ENCODE measurements around the gene SCUBE3.

The SCUBE3 gene

DNA sequence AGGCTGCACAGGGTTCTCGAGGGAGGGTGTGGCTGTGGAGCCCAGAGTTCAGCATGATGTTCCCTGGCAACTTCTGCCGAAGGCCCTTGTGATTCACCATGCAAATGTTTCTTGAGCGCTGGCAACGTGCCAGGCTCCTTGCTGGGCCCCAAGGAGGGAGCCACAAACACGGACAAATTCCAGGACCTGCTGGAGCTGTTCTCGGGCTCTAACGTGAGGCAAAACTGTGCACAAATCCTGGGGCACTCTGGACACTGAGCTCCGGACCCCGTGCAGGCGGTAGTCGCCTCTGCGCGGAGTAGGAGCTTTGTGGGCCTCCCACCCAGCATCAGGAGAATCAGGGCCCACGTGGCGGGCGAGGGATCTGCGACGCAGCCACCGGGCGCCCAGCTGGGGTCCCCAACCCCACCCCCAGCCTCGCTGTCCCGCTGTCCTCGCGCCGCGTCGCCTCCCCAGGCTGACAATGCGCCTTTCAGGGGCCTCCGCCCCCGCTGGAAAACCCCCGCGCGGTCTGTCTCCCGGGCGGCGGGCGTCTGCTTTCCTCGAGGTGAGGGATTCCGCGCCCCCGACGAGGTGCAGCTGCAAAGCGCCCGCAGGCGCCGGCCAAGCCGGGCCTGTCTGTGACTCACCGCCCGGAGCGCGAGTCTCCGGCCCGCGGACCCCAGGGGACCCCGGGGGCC is 31.7 kb upstream of the SCUBE3 start:
- DNase-seq = peak; percentile 51

DNA sequence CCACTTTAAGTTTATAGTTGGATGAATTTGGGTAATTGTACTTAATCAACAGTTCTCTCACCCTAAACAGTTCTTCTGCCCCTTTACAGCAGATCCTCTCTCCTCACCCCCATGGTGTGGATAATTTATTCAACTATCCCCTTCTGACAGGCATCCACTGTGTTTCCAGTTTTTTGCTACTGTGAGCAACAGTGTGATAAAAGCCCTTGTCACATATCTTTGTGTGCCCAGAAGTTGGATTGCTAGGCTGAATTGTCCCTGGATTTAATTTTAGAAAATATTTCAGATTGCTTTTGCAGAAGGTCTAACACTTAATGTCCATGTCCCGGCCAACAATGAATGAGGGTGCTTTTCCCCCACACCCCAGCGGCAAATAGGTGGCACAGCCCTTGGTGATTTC is 30.5 kb upstream of the SCUBE3 start:
- DNase-seq = no peak

DNA sequence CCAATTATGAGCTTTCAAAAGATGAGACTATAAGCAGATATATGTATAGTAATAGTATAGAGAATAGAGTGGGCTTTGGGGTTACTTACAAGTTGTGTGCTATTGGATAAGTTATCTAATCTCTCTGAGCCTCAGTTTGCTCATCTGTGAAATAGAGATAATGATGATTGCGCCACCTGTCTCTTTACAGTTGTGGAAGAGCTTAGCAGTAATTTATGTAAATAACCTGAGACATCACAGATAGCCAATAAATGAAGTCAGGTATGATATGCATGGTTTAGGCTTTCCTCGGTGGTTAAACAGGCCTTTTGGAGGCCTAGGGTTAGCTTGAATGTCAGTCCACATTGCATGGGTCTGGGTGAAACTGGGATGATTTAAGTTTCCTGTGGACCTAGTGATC is 29.8 kb upstream of the SCUBE3 start:
- DNase-seq = no peak

DNA sequence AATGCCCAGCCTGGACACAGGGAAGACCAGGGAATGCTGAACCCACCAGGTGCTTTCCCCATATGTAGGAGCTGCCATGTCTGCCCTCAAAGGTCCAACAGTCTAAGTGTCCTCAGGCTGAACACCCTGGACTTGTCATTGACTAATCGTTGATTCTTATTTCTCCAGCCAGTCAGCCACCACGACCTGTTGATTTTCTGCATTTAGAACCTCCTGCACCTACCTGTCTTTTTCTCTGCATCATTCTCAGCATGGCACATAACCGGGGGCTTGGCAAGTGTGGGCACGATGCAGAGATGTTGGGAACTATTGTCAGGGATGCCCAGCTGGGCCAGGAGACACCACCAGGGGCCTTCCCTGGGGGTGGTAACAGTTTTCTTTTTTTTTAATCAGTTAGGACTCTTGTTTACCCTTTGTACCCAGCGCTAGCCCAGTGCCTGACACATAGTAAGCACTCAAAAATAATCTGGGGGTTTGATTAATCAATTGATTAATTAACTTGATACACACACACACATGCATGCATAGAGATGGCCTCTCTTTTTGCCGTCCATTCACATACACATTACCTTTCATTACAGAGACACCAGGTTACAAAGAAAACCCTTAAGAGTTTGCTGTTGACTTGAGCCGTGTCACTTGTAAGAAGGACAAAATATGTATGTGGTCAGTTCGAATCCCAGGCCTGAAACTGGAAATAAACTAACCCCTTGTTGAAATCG is 29.0 kb upstream of the SCUBE3 start:
- no peak for DNase-seq

DNA sequence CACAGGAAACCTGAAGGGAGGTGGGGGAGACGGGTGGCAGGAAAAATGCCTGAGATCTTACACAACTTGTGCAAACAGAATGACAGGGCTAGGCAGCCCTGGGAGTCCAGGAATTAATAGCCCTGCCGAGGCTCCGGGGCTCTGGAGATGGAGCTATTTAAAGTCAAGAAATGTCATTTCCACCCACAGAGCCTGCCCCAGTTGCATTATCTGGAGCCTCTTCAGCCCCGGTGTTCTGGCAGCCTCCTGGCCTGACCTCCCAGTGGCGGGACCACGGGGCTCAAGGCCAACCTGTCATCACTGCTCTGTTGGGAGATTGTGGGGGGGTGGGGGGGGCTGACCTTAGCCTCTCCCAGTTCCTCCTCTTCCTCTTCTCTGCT is 28.5 kb upstream of the SCUBE3 start:
- DNase-seq = peak; percentile 45

DNA sequence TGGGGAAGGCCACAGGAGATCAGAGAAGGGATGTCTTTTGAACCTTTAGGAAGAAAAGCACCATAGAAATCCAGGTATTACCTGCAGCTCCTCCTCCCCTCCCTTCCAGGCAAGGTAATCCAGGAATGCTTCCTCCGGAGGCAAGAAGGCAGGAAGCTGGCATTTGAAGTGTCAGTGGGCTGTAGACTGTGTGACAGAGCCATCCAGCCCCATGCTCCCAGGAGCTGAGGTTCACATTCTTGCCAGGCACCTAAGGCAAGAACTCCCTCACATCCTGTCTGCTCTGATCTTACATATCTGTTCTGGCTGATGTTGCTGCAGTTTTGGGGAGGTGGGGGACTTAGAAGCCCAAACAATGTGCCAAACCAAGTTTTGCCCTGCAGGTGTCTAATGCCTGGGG is 27.8 kb upstream of the SCUBE3 start:
- DNase-seq = no peak

DNA sequence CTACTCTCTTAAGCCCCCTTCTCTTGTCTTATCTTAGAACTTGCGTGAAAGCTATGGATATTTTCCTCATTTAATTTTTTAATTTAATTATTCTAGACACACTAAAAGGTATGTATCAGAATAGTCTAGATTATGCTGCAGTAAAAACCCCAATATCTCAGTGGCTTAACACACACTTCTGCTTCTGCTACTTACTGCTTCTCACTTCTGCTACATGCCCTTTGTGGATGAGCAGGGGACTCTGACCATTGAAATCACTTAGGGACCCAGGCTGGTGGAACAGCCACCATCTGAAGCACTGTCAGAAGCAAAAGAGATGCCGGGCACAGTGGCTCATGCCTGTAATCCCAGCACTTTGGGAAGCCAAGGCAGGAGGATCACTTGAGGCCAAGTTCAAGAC is 27.2 kb upstream of the SCUBE3 start:
- no peak for DNase-seq

DNA sequence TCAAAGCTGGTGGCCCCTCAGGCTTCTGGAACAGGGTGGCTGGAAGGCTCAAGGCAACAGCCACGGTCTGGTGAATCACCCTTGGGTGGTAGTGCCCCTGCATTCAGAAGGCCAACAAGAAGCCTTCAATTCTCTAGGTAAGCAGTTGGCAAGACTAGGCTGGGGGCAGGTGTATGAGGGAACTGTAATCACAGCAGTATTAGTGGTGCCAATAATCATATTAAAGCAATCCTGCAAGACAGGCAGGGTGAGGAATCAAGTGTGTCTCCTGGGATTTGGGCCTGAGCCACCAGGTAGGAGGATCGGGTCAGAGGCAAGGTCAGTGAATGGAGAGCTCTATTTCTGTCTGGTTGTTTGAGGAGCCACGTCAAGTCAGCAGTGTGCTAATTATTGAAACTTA is 24.9 kb upstream of the SCUBE3 start:
- no peak for DNase-seq

DNA sequence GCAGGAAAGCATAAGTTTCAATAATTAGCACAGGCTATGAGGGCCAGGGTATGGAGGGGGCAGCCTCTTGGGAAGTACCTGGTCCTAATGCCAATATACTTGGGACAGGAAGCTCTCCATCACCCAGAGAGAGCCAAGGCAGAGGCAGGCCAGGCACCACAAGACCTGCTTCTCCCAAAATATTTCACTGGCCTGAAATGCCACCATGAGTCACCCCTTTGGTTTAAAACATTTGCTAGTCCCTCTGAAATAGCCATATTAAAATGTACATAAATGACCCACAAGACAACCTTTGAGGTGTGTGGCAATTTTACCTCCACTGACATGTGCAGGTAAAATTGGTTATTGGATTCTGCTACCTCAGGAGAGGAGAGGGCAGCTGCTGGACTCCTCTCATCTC is 23.4 kb upstream of the SCUBE3 start:
- DNase-seq = no peak

DNA sequence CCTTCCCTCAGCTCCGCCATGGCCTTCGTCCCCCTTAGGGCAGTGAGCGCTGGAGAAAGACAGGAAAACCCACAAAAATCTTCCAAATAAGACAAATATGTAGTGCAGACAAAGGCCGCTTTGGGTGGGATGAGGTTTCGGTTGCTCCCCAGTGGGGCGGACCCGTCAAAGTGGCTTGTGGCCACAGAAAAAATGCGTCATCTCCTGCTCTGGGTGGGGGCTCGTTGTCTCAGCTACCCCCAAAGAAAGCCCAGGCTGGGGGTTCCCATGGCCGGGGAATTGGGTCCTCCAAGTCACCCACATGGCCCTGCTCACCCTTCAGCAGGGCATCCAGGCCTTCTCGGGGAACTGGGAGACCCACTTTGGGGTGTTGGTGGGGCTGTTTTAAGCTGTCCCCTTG is 21.9 kb upstream of the SCUBE3 start:
- DNase-seq = no peak

DNA sequence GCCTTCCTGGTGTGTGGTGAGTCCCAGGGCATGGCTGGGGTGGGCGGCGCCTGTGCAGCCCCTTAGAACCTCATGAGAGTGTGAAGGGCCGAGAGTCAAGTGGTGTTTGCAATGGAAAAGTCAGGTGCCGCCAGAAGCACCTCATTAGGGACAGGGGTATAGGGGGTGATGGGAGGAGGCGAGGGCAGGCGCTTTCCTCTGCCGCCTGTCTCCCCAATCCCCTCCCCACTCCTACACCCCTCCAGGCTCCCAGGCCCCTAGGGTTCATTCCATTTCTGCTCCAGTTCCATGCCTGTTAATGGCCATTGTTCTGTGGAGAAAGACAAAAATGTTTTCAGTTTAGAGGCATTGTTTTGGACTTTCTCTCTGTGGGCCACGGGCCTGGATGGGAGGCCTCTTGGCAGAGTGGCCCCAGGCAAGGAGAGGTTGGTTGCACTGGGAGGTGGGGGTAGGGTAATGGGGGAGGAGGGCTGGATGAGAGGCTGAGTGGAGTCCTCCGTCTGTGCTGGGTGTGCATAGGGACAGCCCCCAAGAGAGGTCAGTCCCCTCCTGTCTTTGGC is 21.4 kb upstream of the SCUBE3 start:
- DNase-seq = no peak

DNA sequence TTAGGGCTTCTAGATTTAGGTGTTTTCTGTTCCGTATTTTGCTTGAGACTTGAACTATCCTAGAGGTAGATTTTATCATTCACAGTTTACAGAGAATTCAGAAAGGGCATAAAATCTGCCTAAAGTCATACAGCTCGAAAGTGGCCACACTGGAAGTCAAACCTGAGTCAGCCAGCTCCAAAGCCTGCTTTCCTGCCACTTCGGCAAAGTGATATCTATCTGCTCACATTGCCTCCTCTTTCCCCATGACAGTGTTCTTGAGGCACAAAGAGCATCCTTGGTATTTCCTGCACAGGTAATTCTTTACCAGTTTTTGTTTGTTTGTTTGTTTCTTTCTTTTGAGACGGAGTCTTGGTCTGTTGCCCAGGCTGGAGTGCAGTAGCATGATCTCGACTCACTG is 19.4 kb upstream of the SCUBE3 start:
- DNase-seq = no peak

DNA sequence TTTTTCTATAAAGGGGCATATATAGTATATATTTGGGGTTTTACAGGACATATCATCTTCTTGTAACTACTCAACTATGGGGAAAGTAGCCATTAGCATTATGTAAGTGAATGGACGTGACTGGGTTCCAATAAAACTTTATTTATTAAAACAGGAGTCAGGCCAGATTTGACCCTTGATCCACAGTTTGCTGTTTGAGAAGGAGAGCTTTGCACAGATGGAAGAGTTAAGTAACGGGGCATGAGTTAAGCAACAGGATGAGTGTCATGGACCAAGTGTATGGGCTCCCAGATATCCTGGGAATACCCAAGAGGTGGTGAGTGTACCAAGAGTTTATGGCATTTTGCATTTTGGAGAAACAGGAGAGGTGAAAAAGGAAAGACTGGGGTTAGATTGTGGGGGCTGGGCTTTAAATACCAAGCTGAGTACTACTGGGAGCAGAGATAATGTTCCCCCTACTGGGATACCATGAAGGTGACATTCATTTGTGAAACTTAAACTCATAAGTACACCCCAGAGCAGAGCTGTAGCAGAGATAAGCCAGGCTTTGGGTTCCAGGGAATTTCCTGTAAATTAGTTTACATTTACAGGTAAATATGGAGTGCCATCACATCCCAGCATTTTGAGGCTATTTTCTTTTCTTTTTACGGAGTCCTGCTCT is 18.5 kb upstream of the SCUBE3 start:
- no peak for DNase-seq

DNA sequence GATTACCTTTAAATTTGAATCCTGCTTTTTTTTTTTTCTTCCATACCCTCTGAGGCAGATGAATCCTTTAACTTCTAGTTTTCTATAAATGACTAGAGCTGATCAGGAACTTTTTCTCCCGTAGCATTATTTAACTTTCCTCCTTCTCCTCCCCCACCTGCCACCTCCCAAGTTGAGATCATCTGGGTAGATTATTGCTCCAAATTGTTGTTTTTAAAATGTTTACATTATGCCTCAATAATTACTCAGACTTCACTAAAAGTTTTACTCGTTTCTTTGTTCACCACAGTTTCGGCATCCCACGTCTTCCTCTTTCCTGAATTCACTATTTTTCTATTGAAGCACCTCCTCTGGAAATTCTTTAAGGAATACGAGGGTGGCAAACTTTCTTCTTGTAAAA is 16.6 kb upstream of the SCUBE3 start:
- DNase-seq = no peak

DNA sequence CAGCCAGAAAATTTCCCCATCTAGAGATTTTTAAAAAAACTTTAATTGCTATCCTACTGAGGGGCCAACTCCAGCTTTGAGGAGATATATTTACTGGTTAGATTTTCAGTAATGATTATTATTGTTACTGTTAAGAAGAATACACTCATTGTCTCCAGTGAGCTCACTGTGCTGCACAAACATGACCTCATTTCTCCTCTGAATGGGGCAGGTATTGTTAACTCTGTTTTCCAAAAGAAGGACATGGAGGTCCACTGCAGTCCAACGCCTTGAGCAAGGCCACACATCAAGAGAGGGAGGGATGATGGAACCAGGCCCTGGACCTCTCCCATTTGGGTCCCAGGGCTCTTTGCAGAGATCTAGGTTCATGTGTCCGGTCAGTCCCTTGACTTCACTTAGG is 13.9 kb upstream of the SCUBE3 start:
- no peak for DNase-seq

DNA sequence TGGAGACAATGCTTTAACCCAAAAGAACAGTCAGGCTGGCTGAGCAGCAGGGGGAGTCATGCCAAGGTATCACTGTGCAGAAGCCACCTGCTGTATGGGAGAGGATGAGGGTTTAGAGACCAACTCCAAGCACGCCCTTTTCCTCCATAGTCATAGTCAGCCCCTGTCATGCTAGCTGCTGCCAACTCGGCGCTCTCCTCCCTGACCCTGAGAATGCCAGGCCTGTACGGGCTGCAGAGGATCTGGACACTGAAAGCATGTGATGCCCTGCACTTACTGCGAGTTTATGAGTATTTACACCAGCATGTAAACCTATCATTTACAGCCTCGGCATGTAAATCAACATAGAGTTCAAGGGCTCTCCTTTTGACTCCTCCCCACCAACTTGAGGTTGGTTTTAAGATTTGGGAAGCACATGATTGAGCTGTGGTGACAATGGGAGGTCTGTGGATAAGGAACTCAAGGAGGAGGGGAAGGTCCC is 11.7 kb upstream of the SCUBE3 start:
- no peak for DNase-seq

DNA sequence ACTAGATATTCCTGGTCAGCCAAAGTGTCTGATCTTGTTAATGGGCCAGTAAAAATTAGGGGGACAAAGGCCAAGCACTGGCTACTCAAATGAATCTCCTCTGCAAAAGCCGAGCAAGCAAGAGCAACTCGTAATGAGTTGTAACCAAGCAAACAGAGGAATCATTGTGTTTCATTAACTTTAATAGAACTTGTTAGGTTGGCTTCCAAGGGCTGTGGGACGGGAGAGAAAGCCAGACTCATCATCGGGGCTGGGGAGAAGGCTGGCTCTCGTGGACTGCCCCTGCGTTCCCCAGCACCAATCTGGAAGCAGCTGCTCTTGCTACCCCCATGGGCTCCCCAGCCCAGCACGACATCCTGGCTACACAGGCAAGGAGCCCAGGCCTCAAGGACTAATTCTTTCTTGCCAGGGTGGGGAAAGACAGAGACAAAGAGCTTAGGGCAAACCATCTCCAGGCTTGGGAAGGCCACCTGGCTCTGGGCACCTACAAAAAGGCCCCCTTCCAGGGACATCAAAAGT is 10.5 kb upstream of the SCUBE3 start:
- DNase-seq = no peak

DNA sequence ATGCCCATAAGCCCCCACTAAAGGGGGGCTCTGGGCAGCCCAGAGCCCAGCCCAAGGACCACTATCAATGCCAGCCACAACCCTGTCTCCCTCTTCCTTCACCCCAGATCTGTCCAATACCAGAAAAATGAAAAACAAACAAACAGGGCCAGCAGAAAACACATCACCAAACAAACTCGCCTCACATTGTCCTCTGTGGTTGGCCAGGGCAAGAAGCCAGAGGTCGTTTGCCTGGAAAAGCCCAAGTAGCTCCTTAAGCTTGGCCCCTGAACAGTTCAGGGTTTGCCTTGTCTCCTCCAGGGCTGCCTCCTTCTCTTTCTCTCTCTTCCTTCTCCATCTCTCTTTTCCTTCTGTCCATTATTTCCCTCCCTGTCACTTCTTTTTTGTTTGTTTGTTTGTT is 10.1 kb upstream of the SCUBE3 start:
- DNase-seq = no peak

DNA sequence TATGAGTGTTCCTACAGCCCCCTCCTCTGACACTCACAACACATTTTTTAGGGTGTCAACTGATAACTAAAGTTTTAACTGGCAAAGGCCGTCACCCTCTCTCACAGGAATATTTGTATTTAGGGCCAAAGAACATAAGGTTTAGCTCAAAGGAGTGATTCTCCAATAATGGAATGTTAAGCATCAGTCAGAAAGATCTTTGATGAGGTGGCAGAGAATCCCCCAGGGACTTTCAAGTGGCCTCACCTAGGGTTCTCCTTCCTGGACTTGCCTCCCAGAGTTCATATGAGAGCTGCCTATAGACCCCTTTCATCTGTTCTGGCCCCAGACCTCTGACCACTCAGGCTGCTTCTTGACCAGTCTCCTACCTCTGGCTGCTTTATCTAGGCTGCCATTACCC is 7.4 kb upstream of the SCUBE3 start:
- DNase-seq = no peak

DNA sequence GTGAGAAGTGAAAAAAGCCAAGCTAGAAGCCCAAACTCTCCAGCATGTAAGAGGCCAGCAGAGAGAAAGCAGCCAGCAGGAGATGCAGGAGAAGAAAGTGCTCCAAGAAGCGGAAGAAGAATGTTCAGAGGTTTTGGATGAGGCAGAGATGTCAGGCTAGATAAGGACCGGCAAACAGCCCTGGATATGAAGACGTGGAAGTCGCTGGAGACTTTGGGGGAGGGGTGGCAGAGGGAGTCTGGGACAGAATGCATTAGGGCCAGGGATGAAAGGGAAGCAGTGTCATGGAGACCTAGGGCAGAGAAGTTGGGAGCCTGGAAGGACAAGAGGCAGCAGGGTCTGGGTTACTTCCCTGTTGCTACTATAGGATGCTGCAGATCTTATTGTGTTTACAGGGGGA is 5.3 kb upstream of the SCUBE3 start:
- DNase-seq = no peak

DNA sequence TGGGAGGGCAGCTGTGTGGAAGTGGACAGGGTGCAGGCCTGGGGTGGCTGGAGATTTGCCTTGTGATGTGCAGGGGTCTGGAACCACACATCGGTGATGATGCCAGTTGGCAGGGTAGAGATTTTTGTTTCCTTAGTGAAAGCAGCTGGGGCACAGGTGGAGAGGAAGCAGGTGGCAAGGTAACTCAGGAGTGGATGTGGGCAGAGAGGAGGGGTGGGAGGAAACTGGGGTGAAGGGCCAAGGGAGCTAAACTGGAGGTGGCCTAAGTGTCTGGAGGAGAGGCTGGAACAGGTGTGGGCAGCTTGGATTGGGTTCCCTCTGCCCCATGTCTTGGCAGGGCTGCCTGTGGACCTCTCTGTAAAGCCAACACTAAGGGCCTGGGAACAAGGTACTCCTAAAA is 4.7 kb upstream of the SCUBE3 start:
- DNase-seq = no peak

DNA sequence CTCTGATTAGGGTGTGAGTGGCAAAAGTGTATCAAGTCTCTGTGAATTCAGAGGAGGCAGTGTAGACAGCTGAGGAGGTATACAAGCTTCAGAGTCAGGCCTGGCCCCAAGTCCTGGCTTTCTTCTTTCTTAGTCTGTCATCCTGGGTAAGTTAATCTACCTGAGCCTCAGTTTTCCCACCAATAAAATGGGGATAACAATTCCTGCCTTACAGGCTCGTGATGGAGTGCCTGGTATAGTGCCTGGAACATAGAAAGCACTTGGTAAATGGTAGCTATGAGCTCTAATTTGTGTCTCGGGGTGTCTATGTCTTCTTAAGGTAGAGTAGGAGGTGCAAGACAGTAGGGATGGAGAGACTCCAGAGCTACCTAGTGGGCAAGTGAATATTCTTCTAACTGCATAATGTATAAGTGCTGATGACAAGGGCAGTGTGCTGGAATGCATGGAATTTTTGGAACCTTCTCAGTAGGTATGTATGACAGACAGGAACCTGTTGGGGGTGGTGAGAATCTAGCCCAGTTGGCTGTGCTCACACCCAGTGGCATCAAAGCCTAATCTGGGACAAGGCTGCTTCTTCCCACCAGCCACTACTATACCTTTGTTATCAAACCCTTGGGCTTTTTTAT is 4.0 kb upstream of the SCUBE3 start:
- no peak for DNase-seq

DNA sequence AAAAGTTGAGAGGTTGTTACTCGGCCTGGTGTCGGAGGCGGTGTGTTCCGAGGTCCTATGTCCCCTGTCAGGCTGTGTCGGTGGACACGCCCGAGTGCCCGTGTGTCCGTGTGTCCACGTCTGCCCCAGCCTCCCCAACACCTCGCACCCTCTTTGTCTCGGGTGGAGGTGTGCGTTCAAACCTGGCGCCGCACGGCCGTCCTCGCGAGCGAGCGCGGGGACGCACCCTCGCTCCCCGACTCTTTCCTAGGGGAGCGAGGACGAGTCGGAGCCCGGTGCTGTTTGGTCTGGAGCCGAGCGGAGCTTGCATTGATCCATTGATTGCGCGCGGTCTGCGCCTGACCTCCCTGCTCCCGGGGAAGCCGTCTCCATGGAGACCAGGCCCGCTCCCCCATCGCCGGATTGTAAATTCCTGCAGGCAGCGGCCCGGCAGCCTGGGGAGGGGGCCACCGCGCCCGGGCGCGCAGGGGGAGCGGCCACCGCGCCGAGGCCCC is 411 bp upstream of the SCUBE3 start:
- DNase-seq = no peak
